Skeletal muscle satellite cell (primary cell): ENCODE data around the gene KCNN4.

ENCODE experiments used
- H3K27me3 ChIP-seq: 2 replicates; pipeline ENCODE4 v1.7.0; 2013; ENCODE audit warnings: low read length; ENCODE audit not compliant: control insufficient read depth, insufficient read depth
- H3K36me3 ChIP-seq: 2 replicates; pipeline ENCODE4 v1.7.0; 2013; ENCODE audit warnings: mild to moderate bottlenecking, control low read depth, low read length; ENCODE audit not compliant: insufficient read depth
- H3K4me1 ChIP-seq: 2 replicates; pipeline ENCODE4 v1.7.0; 2013; ENCODE audit warnings: low read length; ENCODE audit not compliant: control insufficient read depth, insufficient read depth
- H3K4me2 ChIP-seq: 2 replicates; pipeline ENCODE4 v1.7.0; 2013; ENCODE audit warnings: mild to moderate bottlenecking, low read length
- H3K4me3 ChIP-seq: 2 replicates; pipeline ENCODE4 v1.7.0; 2013; ENCODE audit warnings: low read length
- H3K9ac ChIP-seq: 2 replicates; pipeline ENCODE4 v1.7.0; 2013; ENCODE audit warnings: mild to moderate bottlenecking, low read depth, low read length, moderate library complexity
- H3K9me3 ChIP-seq: replicated peaks from 2 replicates; pipeline ENCODE4 v1.7.0; 2013; ENCODE audit warnings: mild to moderate bottlenecking, control low read depth, low read length

KCNN4 gene

DNA sequence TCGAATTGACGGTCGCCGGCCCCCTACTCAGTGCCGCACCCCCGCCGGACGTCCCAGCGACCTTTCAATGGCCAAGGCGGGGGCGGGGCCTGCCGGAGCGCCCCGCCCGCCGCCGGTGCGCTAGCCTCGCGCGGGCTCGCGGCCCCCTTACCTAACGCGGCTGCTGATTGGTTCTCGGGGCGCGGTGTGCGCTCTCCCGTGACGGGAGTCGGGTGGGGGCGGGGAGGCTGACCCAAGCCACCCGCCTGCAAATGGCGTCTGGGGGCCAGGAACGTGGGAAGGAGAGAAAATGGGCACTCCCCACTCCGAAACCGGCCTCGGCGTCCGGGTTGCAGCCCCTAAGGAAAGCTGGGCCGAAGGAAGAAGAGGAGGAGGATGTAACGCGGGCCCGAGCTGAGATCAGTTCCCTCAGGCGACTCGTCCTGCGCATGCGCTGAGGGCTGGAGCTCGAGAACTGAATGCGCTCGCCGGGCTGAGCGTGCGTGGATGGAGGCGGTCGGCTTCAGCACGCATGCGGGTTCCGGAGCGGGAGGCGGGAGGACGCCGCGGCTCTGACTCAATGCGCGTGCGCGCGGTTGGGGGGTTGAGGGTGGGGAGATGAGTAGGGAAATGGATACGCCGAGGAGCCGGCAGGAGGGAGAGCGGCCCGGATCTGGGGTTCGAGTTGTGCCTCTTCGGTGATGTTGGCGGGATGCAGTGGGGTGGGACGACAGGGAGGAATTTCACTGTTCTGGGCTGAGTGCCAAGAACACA lies 26.1 kb downstream of the KCNN4 start, which contains the start of gene SMG9:
Gene SMG9, minus strand, starts transcription at position 460 of the 753 bp plus-strand sequence. CDS start 4,221 bp downstream, outside the sequence.
- Histone ChIP-seq H3K27me3 (no peaks in the 10 kb centered on the region), H3K36me3 (peaks cover 17% of the 10 kb centered on the region), H3K9me3 (no peaks in the 10 kb centered on the region), H3K4me1 (peaks cover 67% of the 10 kb centered on the region), H3K9ac (peak within 1 kb of the TSS; percentile 99), H3K4me2 (peak within 1 kb of the TSS; percentile 99), H3K4me3 (peak within 1 kb of the TSS; percentile 85)

DNA sequence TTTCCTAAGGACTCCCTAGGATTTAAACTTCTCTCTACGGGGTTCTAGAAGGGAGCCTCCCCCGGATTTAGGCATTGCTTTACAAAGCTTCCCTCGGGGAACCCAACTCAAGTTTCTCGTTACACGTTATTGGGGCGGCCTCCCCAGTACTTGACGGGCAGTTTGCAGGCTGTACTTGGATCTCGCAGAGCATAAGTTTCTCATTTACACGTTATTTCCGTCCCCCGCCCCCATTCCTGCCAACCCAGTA lies 26.6 kb downstream of the KCNN4 start:
- Histone ChIP-seq H3K36me3 (peaks cover 22% of the 10 kb centered on the region), H3K4me3 (peak overlapping the region; percentile 85), H3K9me3 (no peaks in the 10 kb centered on the region), H3K27me3 (no peaks in the 10 kb centered on the region), H3K4me1 (peaks cover 62% of the 10 kb centered on the region), H3K9ac (peak overlapping the region; percentile 99), H3K4me2 (peak overlapping the region; percentile 99)

DNA sequence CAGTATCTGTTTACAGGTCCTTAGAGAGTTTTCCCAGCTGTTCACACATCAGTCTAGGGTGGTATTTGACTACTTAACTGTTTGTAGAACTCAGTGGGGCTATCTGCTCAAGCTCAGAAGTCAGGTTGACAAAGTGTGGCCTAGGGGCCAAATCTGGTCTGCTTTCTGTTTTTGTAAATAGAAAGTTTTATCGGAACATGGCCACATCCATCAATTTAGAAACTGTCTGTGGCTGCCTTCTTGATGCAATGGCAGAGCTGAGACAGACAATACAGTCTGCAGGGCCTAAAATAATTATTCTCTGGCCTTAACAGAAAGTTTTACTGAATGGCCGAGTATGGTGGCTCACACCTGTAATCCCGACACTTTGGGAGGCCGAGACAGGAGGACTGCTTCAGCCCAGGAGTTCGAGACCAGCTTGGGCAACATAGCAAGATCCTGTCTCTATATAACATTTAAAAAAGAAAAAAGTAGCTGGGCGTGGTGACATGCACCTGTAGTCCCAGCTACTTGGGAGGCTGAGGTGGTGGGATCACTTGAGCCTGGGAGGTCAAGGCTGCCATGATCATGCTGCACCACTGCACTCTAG lies 28.4 kb downstream of the KCNN4 start:
- Histone ChIP-seq H3K36me3 (peaks cover 38% of the 10 kb centered on the region), H3K9ac (no peak overlapping the region), H3K4me2 (peak overlapping the region; percentile 99), H3K4me3 (no peak overlapping the region), H3K9me3 (no peaks in the 10 kb centered on the region), H3K27me3 (no peaks in the 10 kb centered on the region), H3K4me1 (peaks cover 47% of the 10 kb centered on the region)

DNA sequence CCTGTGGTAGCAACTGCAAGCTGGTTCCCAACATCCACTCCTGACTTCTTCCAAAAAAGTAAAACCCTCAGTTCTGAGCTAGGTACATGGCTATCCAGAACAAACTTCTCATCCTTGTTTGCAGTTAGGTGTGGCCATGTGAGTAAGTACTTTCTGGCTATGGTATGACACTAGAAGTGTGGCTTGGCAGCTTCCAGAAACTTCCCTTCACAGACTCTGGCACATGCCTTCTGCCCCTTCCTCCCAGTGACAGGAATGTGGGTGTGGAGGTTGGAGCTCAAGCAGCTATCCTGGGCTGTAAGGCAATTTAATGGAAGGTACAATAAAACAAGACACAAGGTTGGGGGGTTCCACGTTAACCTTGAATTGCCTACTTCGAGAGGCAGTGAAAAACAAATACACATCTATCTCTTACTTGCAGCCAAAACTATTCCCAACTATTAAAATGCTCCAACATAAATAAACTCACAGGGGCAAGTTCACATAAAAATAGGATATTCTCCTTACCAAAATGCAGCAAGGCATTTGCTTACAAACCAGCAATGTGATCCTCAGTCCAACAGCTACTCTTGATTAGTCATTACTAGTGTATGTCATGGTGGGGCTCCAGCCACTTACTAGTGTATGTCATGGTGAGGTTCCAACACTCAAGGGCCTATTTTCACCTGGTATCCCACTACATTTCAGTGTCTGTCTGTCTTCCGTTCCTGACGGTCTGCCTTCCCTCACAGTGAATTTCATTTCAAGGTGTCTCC lies 29.1 kb downstream of the KCNN4 start:
- Histone ChIP-seq H3K9me3 (no peaks in the 10 kb centered on the region), H3K4me1 (peaks cover 39% of the 10 kb centered on the region), H3K27me3 (no peaks in the 10 kb centered on the region), H3K9ac (no peak overlapping the region), H3K36me3 (peaks cover 45% of the 10 kb centered on the region), H3K4me2 (peak overlapping the region; percentile 99), H3K4me3 (no peak overlapping the region)

DNA sequence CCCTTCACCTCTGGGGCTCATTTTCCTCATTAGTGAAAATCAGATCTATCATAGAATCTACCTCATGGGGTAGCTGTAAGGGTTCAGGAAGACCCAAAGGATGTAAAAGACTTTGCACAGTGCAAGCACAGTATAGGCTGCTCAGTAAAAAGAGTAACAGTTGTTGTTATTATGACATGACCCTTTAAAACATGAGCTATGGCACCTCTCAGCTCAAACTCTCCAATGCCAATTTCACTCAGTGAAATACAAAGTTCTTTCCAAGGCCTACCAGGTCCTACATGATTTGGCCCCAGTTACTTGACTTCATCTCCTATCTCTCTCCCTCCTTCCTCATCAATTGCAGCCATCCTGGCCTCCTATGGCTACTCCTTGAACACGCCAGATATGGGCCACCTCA lies 30.9 kb downstream of the KCNN4 start:
- no peaks in the 10 kb centered on the region for H3K9me3 ChIP-seq
- H3K4me2 ChIP-seq: no peak overlapping the region
- H3K4me1 ChIP-seq: peaks cover 24% of the 10 kb centered on the region
- H3K27me3 ChIP-seq: no peaks in the 10 kb centered on the region
- no peak overlapping the region for H3K4me3 ChIP-seq
- no peak overlapping the region for H3K9ac ChIP-seq
- peaks cover 58% of the 10 kb centered on the region for H3K36me3 ChIP-seq

DNA sequence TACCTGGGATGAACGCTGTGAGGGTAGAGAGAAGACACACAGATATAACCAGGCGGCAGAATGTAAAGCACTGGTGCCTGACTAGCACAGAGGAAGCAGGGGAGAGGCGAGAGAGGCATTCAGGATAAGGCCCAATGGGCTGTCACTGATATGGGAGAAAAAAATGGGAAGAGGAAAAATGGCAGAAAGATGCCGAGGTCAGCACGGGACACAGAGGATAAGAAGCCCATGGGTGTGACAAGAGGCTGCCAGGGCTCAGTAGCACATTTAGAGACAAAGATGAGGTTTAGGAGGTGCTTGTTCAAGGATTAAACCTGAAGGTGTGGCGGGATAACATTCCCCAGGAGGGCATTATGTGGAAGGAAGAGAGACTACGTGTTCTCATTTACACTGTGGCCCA lies 31.6 kb downstream of the KCNN4 start:
- H3K36me3 ChIP-seq: peaks cover 65% of the 10 kb centered on the region
- H3K4me2 ChIP-seq: no peak overlapping the region
- H3K27me3 ChIP-seq: no peaks in the 10 kb centered on the region
- H3K4me3 ChIP-seq: no peak overlapping the region
- peaks cover 24% of the 10 kb centered on the region for H3K4me1 ChIP-seq
- H3K9me3 ChIP-seq: no peaks in the 10 kb centered on the region
- no peak overlapping the region for H3K9ac ChIP-seq

DNA sequence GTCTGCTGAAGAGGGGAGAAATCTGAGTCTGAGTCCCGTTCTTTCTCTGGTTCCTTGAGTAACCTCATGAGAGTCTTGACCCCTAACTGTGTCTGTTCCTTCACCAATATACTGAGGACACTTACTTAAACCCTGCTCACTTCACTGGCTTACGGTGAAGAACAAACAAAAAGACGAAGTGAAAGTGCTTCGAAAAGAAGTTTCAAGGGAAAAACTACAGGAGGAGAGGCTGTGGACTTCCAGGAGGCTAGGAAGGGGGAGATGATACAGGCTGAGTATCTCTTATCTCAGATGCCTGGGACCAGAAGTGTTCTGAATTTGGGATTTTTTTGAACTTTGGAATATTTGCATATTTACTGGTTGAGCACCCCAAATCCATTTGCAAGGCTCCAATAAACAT lies 32.1 kb downstream of the KCNN4 start:
- H3K4me3 ChIP-seq: no peak overlapping the region
- peaks cover 23% of the 10 kb centered on the region for H3K4me1 ChIP-seq
- no peaks in the 10 kb centered on the region for H3K9me3 ChIP-seq
- H3K9ac ChIP-seq: no peak overlapping the region
- H3K36me3 ChIP-seq: peaks cover 70% of the 10 kb centered on the region
- no peak overlapping the region for H3K4me2 ChIP-seq
- no peaks in the 10 kb centered on the region for H3K27me3 ChIP-seq

DNA sequence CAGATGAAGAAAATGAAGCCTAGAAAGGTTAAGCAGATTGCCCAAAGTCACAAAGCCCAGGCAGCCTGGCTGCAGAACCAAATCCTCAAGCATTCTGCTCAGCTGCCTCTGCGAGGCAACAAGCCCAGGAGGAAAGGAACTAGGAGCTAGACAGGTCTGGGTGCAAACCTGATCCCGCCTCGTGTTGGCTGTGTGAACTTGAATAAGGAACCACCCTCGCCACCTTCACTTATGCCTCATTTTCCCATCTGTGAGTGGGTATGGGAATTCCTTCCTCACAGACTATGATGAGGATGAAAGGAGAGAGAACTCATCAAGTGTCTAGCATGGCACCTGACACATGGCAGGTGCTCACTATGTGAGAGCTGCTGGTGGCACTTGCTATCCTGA lies 32.6 kb downstream of the KCNN4 start:
- Histone ChIP-seq H3K36me3 (peaks cover 75% of the 10 kb centered on the region), H3K4me3 (no peak overlapping the region), H3K27me3 (no peaks in the 10 kb centered on the region), H3K9me3 (no peaks in the 10 kb centered on the region), H3K4me2 (no peak overlapping the region), H3K4me1 (peaks cover 18% of the 10 kb centered on the region), H3K9ac (no peak overlapping the region)

DNA sequence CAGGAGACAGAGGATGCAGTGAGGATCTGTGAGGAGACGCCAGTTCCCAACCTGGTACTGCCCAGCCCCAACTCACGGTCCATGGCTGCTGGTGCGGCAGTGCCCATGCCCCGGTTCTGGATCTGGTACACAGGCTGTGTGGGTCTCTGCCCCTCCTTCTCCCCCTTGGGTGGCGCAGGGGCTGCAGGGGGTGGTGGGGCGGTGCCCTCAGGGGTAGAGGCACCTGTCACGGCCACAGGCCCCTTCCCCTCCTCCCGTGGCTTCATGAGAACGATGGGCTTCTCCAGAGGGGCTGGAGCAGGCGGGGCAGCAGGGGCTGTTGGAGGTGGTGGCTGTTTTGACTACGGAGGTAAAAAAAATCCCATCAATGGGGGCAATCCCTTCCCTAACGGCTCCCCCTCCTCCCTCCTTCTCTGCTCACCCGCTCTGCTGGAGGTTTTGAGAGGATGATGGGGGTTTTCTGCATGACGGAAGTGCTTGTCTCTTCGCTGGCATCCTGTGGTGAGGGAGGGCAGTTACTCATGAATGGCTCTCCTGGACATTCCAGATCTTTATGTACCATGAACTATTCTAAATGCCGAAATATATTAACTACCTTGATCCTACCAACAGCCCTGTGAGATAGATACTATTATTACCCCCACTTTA lies 33.1 kb downstream of the KCNN4 start:
- H3K27me3 ChIP-seq: no peaks in the 10 kb centered on the region
- no peak overlapping the region for H3K9ac ChIP-seq
- peaks cover 79% of the 10 kb centered on the region for H3K36me3 ChIP-seq
- H3K4me3 ChIP-seq: no peak overlapping the region
- H3K4me2 ChIP-seq: no peak overlapping the region
- no peaks in the 10 kb centered on the region for H3K9me3 ChIP-seq
- peaks cover 15% of the 10 kb centered on the region for H3K4me1 ChIP-seq

DNA sequence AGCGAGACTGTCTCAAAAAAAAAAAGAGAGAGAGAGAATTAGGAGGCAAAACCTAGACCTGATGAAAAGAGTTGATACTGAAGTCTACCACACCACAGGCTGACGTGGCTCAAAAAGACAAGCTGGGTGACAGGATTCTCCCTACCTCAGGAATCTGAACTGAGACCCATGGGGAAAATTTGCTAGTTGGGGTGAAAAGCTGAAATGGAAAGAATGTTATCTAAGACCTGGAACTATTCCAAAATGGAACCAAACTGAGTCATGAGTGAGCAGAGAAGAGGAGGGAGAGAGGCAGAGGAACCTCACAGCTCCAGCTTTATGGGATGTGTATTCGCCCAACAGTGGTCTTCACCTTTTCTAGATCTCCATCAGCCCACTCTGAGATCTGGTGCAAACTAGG lies 37.7 kb downstream of the KCNN4 start:
- Histone ChIP-seq H3K9me3 (no peaks in the 10 kb centered on the region), H3K4me3 (no peak overlapping the region), H3K4me2 (no peak overlapping the region), H3K9ac (no peak overlapping the region), H3K4me1 (no peaks in the 10 kb centered on the region), H3K36me3 (peaks cover 85% of the 10 kb centered on the region), H3K27me3 (no peaks in the 10 kb centered on the region)

DNA sequence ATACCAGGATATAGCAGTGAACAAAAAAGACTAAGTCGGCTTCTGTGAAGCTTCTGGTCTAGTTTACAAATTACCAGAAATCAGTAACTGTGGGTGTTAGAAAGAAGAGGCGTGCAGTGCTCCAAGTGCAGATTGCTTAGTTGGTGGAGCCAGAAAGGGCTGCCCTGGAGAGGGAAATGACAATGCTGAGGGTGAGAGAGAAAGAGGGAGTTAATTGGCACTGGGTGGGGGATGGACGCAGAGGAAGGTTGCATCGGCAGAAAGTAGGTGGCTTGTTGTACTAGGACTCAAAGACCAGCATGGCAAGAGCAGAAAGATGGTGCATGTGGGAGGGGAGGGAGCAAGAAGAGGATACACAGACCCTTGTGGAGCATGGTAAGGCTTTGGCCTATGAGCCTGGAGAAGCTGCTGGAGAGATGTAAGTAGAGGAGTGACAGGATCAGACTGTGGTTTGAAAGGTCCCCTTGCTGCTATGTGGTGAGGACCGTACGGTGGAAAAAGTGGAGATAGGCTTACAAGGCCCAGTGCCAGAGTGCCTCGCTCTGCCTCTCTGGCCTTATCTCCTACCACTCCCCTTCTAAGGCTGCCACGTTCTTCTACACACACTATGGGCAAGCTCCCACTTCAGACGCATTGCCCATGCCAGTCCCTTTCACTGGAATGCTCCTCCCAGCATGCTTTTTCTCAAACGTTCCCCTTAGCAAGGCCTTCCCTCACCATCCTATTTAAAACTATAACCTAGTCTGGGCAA lies 39.5 kb downstream of the KCNN4 start:
- no peak overlapping the region for H3K4me3 ChIP-seq
- H3K9me3 ChIP-seq: no peaks in the 10 kb centered on the region
- H3K4me2 ChIP-seq: no peak overlapping the region
- no peaks in the 10 kb centered on the region for H3K27me3 ChIP-seq
- no peak overlapping the region for H3K9ac ChIP-seq
- H3K36me3 ChIP-seq: peaks cover 84% of the 10 kb centered on the region
- no peaks in the 10 kb centered on the region for H3K4me1 ChIP-seq
